ENCODE measurements around the gene ALG2.

The ALG2 gene

GRCh38 chr9:99221621-99222415 is at the start of gene ALG2, which contains the start of gene SEC61B:
TSS of gene ALG2 (minus strand) at chr9:99221942. CDS start at chr9:99221894, 48 bp downstream.
TSS of gene SEC61B (plus strand) at chr9:99222282. CDS start at chr9:99222364, 82 bp downstream.
- in situ Hi-C loops (cut with HindIII; ENCODE audit: low sequenced_read_pairs): no loop called here

- in situ Hi-C loops (cut with HindIII; ENCODE audit: low sequenced_read_pairs): no loop called here
Observed at GRCh38 chr9:99270491-99270890, 48.7 kb upstream of the ALG2 start.

GRCh38 chr9:99269416-99269815 is 47.7 kb upstream of the ALG2 start:
- in situ Hi-C loops (cut with HindIII; ENCODE audit: low sequenced_read_pairs): no loop called here

- in situ Hi-C loops (cut with HindIII; ENCODE audit: low sequenced_read_pairs): no loop called here
Observed at GRCh38 chr9:99266255-99267023, 44.7 kb upstream of the ALG2 start.

GRCh38 chr9:99265691-99266090 is 43.9 kb upstream of the ALG2 start:
- in situ Hi-C loops (cut with HindIII; ENCODE audit: low sequenced_read_pairs): no loop called here

GRCh38 chr9:99264070-99264680 is 42.4 kb upstream of the ALG2 start:
- in situ Hi-C loops (cut with HindIII; ENCODE audit: low sequenced_read_pairs): no loop called here

- in situ Hi-C loops (cut with HindIII; ENCODE audit: low sequenced_read_pairs): no loop called here
Observed at GRCh38 chr9:99262949-99263418, 41.2 kb upstream of the ALG2 start.

- in situ Hi-C loops (cut with HindIII; ENCODE audit: low sequenced_read_pairs): no loop called here
Observed at GRCh38 chr9:99261923-99262322, 40.2 kb upstream of the ALG2 start.

GRCh38 chr9:99259231-99259918 is 37.6 kb upstream of the ALG2 start:
- in situ Hi-C loops (cut with HindIII; ENCODE audit: low sequenced_read_pairs): no loop called here

- in situ Hi-C loops (cut with HindIII; ENCODE audit: low sequenced_read_pairs): no loop called here
Observed at GRCh38 chr9:99257723-99258389, 36.1 kb upstream of the ALG2 start.

GRCh38 chr9:99255651-99256050 is 33.9 kb upstream of the ALG2 start:
- in situ Hi-C loops (cut with HindIII; ENCODE audit: low sequenced_read_pairs): no loop called here

- in situ Hi-C loops (cut with HindIII; ENCODE audit: low sequenced_read_pairs): no loop called here
Observed at GRCh38 chr9:99253772-99254431, 32.2 kb upstream of the ALG2 start.

GRCh38 chr9:99253134-99253533 is 31.4 kb upstream of the ALG2 start:
- in situ Hi-C loops (cut with HindIII; ENCODE audit: low sequenced_read_pairs): no loop called here

GRCh38 chr9:99251157-99251556 is 29.4 kb upstream of the ALG2 start:
- in situ Hi-C loops (cut with HindIII; ENCODE audit: low sequenced_read_pairs): no loop called here

- in situ Hi-C loops (cut with HindIII; ENCODE audit: low sequenced_read_pairs): no loop called here
Observed at GRCh38 chr9:99249619-99250018, 27.9 kb upstream of the ALG2 start.

- in situ Hi-C loops (cut with HindIII; ENCODE audit: low sequenced_read_pairs): no loop called here
Observed at GRCh38 chr9:99244344-99245260, 22.9 kb upstream of the ALG2 start.

- in situ Hi-C loops (cut with HindIII; ENCODE audit: low sequenced_read_pairs): no loop called here
Observed at GRCh38 chr9:99241106-99241505, 19.4 kb upstream of the ALG2 start.

- in situ Hi-C loops (cut with HindIII; ENCODE audit: low sequenced_read_pairs): no loop called here
Observed at GRCh38 chr9:99239341-99240060, 17.8 kb upstream of the ALG2 start.

Measured in DLD1 (cell line).